Coronary artery (tissue), 2 donors: Measurements from ENCODE around the gene CHST5.

Experiments used
- DNase-seq: peaks from one replicate; pipeline ENCODE4 v3.0.0-alpha.2; 2017; ENCODE audit warnings: low spot score
- H3K27ac ChIP-seq, 2 donors: fragments of 200-600 bp; sonication (generic); one replicate each; pipeline ENCODE4 v1.5.1; 2016 to 2019
- H3K4me3 ChIP-seq: fragments of 200-600 bp; sonication (generic); 2 replicates; pipeline ENCODE4 v1.5.1; 2016; ENCODE audit warnings: mild to moderate bottlenecking, moderate library complexity
- TF ChIP-seq, protein P1 (sequence below): fragments of 200-600 bp; sonication (generic); IDR thresholded peaks from one replicate; pipeline ENCODE4 v1.5.1; 2019; ENCODE audit warnings: antibody characterized with exemption

The CHST5 gene

DNA sequence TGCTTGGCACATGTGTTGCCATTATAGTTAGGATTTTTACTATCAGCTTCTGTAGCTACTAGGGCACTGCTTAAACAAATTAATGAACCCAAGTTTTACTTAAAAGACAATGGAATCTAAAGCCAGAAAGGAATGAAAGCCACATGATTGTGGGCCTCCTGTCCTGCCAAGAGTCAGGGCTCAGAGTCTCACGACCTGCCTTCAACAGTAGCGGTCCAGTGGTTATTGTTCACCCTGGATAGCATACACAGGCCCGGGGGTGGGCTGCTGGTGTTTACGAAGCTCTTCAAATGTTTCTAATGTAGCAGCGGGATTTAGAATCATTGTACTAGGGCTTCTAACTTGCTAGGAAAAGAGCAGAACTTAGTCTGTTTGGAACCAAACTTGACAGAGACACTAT is 38.0 kb upstream of the CHST5 start:
- Histone ChIP-seq H3K27ac (no peak overlapping the region), H3K4me3 (no peak overlapping the region)
- no peak for DNase-seq
- TF ChIP-seq, protein P1, sequence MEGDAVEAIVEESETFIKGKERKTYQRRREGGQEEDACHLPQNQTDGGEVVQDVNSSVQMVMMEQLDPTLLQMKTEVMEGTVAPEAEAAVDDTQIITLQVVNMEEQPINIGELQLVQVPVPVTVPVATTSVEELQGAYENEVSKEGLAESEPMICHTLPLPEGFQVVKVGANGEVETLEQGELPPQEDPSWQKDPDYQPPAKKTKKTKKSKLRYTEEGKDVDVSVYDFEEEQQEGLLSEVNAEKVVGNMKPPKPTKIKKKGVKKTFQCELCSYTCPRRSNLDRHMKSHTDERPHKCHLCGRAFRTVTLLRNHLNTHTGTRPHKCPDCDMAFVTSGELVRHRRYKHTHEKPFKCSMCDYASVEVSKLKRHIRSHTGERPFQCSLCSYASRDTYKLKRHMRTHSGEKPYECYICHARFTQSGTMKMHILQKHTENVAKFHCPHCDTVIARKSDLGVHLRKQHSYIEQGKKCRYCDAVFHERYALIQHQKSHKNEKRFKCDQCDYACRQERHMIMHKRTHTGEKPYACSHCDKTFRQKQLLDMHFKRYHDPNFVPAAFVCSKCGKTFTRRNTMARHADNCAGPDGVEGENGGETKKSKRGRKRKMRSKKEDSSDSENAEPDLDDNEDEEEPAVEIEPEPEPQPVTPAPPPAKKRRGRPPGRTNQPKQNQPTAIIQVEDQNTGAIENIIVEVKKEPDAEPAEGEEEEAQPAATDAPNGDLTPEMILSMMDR = no peak

DNA sequence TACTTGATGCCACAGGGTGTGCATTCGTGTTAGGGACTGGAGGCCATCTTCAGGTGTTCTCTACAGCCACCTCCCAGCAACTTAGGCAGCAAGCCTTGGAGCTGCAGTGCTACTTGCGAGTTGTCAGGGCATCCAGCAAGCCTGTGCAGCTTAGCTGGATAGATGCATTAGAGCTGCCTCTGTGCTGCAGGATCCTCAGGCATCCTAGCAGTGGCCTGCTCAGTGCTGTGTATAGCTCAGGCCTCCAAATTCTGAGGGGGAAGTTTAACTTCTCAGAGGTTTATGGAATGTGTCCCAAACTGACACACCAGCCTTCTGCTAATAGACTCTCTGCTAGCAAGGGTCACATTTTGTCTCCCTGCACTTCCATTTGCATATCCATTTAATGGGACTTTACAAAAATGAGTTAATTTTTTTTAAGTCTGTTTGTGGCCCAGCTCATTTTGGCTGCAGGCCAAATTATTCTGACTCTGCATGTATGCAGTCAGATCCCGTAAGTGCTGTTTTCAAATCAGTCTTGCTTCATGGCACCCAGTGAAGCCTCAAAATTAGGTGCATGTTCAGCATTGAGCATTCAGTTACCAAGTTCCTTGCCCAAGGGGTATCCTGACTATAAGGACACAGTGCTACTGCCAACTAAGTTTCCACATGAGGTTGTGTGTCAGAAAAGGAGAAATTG is 37.1 kb upstream of the CHST5 start:
- H3K27ac ChIP-seq = no peak overlapping the region

DNA sequence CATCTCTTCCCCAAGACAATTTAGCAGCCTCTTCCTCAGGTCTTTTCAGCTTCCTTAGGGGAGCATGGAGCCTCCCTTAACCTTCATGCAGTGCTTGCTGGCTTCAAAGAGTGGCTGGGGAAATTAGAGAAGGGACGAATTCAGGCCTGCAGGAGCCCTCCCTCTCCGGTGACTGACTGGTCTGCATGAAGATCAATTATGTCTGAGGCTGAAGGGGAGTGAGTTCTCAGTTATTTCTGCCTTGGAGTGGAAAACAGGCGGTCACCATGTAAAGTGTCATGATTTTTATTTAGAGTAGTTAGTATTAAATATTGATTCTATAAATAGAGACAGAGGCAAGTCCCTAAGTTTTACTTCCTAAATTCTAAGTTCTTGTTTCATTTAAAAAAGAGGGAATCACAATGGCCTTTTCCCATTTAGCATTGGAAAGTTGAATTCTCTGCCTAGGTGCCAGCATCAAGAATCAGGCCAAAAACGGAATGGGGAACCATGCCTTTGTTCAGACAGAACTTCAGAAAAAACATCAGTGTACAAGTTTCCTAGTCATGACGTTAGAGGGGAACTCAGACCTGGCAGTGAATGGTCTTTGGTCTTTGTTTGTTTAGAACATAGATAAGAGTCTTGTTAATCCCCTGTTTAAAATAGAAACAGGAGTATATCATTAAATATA is 34.6 kb upstream of the CHST5 start:
- TF ChIP-seq, protein P1 = no peak
- DNase-seq = no peak
- Histone ChIP-seq H3K27ac (no peak overlapping the region), H3K4me3 (no peak overlapping the region)

More for the DNA sequence above, 37.1 kb upstream of the CHST5 start:
- DNase-seq = no peak
- H3K4me3 ChIP-seq = no peak overlapping the region
- TF ChIP-seq, protein P1 = no peak

DNA sequence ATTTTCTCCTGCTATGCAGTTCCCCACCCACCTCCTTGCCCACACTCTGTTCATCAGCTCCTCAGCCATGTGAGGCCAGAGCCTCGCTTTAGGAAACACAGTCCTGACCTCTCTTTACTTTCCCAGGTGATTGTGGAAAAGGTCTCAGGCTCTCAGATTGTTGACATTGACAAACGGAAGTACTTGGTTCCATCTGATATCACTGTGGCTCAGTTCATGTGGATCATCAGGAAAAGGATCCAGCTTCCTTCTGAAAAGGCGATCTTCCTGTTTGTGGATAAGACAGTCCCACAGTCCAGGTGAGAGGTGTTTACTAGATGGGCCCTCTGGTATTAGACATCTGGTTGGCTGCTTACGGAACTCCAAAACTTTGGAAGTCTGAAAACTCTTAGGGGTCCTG is 32.0 kb upstream of the CHST5 start:
- no peak overlapping the region for H3K27ac ChIP-seq
- DNase-seq = no peak
- H3K4me3 ChIP-seq = peak overlapping the region; percentile 91
- TF ChIP-seq, protein P1 = no peak

DNA sequence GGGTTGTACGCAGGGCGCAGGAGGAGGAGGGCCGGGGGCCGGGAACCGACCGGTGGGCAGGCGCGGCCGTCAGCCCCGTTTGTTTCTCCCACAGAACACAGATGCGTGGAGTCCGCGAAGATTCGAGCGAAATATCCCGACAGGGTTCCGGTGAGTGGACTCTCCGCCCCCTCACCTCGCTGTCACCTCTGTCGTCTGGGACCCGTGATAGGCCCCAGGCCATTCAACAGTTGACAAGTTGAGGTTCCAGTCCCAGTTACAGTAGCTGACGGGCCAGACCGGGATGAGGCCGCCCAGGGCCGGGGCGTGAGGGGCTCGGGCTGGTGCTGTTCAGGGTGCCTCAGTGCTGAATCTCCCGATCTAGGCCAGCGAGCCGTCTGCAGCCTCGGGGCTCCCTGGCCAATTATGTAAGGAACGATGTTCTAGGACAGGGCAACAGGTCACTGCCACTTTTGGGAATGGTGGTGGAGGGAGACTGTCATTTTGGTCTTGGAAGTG is 30.9 kb upstream of the CHST5 start:
- Histone ChIP-seq H3K27ac (peak overlapping the region; percentile 75 to 80), H3K4me3 (peak overlapping the region; percentile 91)
- DNase-seq = no peak
- TF ChIP-seq, protein P1 = no peak

DNA sequence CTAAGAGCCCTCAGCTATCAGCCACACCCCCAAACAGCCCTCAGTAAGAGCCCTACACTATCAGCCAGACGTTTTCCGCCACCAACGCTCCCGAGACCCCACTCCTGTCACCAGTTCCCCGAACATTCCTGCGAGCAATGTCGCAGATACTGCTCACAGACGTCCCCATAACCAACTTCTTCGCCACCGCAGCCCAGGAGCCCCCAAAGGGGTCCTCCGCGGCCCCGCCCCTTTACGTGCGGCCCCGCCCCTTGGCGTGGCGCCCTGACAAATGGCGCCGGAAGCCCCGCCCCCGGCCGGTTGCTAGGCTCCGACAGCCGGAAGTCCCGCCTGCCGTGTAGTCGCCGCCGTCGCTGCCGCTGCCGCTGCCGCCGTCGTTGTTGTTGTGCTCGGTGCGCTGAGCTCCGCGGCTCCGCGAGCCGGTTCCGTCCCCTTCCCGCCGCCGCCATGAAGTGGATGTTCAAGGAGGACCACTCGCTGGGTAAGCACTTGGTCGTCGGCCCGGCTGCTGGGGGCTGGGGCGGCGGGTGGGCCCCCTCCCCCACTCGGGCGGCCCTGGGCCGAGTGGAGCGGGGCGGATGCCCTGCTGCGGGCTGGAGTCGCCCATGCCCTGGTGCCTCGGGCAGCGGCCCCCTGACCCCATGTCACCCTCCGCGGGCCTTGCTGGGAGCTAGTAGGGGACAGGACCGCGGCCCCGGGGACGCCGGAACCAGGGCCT is 30.3 kb upstream of the CHST5 start, which contains the start of gene GABARAPL2:
Gene GABARAPL2 (plus strand): TSS at position 340 of the 718 bp plus-strand sequence. CDS start 108 bp downstream, at position 448.
- TF ChIP-seq, protein P1 = no peak
- peak within 1 kb of the TSS; percentile 91 for H3K4me3 ChIP-seq
- peak; percentile 87 for DNase-seq
- H3K27ac ChIP-seq = peak within 1 kb of the TSS; percentile 75 to 80
